Breast epithelium (tissue), 4 donors: ENCODE measurements around the gene YY1. TPM values are rescaled to one million over a fixed set of nuclear protein-coding genes. Genes with fewer than 3 reads are reported as not detected.
A peak's percentile ranks its signal among the peaks of the same experiment; 100 is the strongest.

ENCODE experiments used
- DNase-seq, 2 donors: peaks; one replicate each; pipeline ENCODE4 v3.0.0-alpha.2; 2019; ENCODE audit warnings: low spot score in 2 of 2
- H3K27ac ChIP-seq, 2 donors: fragments of 200-600 bp; sonication (generic) in 1 of 2; one replicate each; pipeline ENCODE4 v1.5.1; 2016 to 2019; ENCODE audit warnings: mild to moderate bottlenecking in 1 of 2
- H3K27me3 ChIP-seq, 2 donors: fragments of 200-600 bp; sonication (generic) in 1 of 2; one replicate each; pipeline versions ENCODE4 v1.5.1 to v1.6.0; 2017 to 2019; ENCODE audit warnings: control low read depth in 1 of 2, mild to moderate bottlenecking in 1 of 2
- H3K36me3 ChIP-seq: fragments of 200-600 bp; one replicate; pipeline ENCODE4 v1.5.1; 2019
- H3K4me1 ChIP-seq, 2 donors: fragments of 200-600 bp; sonication (generic); one replicate each; pipeline ENCODE4 v1.5.1; 2016 to 2019; ENCODE audit warnings: control low read depth in 1 of 2
- H3K4me3 ChIP-seq, 3 donors: fragments of 200-600 bp; sonication (generic); 1 replicate in 2 of 3; 2 replicates in 1 of 3; pipeline ENCODE4 v1.5.1; 2016 to 2019; ENCODE audit warnings: mild to moderate bottlenecking in 3 of 3, moderate library complexity in 2 of 3
- H3K9me3 ChIP-seq, 2 donors: fragments of 200-600 bp; sonication (generic) in 1 of 2; one replicate each; pipeline ENCODE4 v1.5.1; 2016 to 2019; ENCODE audit warnings: control low read depth in 1 of 2
- CTCF ChIP-seq, 3 donors: fragments of 450-650 bp; IDR thresholded peaks; one replicate each; pipeline ENCODE4 v1.5.1; 2016 to 2017; ENCODE audit warnings: antibody characterized with exemption in 3 of 3, mild to moderate bottlenecking in 3 of 3, moderate library complexity in 3 of 3
- POLR2A ChIP-seq: fragments of 450-650 bp; IDR thresholded peaks from one replicate; pipeline ENCODE4 v1.6.1; 2016; ENCODE audit warnings: antibody characterized with exemption, mild to moderate bottlenecking, moderate library complexity
- POLR2AphosphoS5 ChIP-seq, 3 donors: sonication (generic); formaldehyde crosslinking; IDR thresholded peaks; one replicate each; pipeline ENCODE4 v1.6.1; 2017; ENCODE audit warnings: antibody characterized with exemption in 3 of 3
- intact Hi-C: fragments of 100-400 bp; cut with DNase I; formaldehyde crosslinking; loops from one replicate; pipeline ENCODE4 v1.15.1; 2023; ENCODE audit warnings: low total_unique reads
- total RNA-seq, 3 donors: library from RNA; depleted of rRNA; stranded (reverse); fragments of >200 nt; gene quantifications; one replicate each; pipeline ENCODE4 v1.1.0, GENCODE V29; 2016

Gene YY1
- total RNA-seq, 3 donors from 2014 or later = 46.2 to 61.2 (median 50.6) TPM

GRCh38 chr14:100236881-100237280 is 2.1 kb upstream of the YY1 start:
- intact Hi-C loops = no loop called here
- DNase-seq = no peak
- Histone ChIP-seq H3K4me3 (peak overlapping the region in 1 of 3 donors; percentile 90), H3K36me3 (no peaks in the 10 kb centered on the region), H3K27ac (no peak overlapping the region), H3K4me1 (peaks cover 0 to 10% of the 10 kb centered on the region in 2 donors), H3K27me3 (no peaks in the 10 kb centered on the region), H3K9me3 (no peaks in the 10 kb centered on the region)
- TF ChIP-seq POLR2AphosphoS5 (IDR thresholded peaks at IDR 0.05) (no peak), POLR2A (no peak), CTCF (IDR thresholded peaks at IDR 0.05) (no peak)

GRCh38 chr14:100237735-100238418 is 1.1 kb upstream of the YY1 start:
- H3K27ac ChIP-seq = peak overlapping the region; percentile 99 to 100
- H3K27me3 ChIP-seq = no peaks in the 10 kb centered on the region
- H3K9me3 ChIP-seq = no peaks in the 10 kb centered on the region
- H3K4me3 ChIP-seq = peak overlapping the region; percentile 90 to 100 (median 99)
- peak in 1 of 2 donors; percentile 41 for DNase-seq
- no peak for TF ChIP-seq CTCF (IDR thresholded peaks at IDR 0.05)
- TF ChIP-seq POLR2A = no peak
- TF ChIP-seq POLR2AphosphoS5 (IDR thresholded peaks at IDR 0.05) = no peak
- H3K4me1 ChIP-seq = peaks cover 0 to 10% of the 10 kb centered on the region in 2 donors
- H3K36me3 ChIP-seq = no peaks in the 10 kb centered on the region
- intact Hi-C loops = no loop called here

GRCh38 chr14:100239211-100239839 is 381 bp downstream of the YY1 start:
- Histone ChIP-seq H3K36me3 (no peaks in the 10 kb centered on the region), H3K27ac (peak overlapping the region; percentile 99 to 100), H3K27me3 (no peaks in the 10 kb centered on the region), H3K9me3 (no peaks in the 10 kb centered on the region), H3K4me1 (peaks cover 0 to 10% of the 10 kb centered on the region in 2 donors), H3K4me3 (peak overlapping the region; percentile 90 to 100 (median 99))
- TF ChIP-seq POLR2AphosphoS5 (IDR thresholded peaks at IDR 0.05) = peak in 2 of 3 donors; percentile 1 to 7
- no peak for TF ChIP-seq CTCF (IDR thresholded peaks at IDR 0.05)
- intact Hi-C loops = no loop called here
- DNase-seq = peak in 1 of 2 donors; percentile 25

GRCh38 chr14:100239840-100240667 is 1.1 kb downstream of the YY1 start:
- Histone ChIP-seq H3K27ac (peak overlapping the region; percentile 99 to 100), H3K9me3 (no peaks in the 10 kb centered on the region), H3K36me3 (no peaks in the 10 kb centered on the region), H3K27me3 (no peaks in the 10 kb centered on the region), H3K4me3 (peak overlapping the region; percentile 90 to 100 (median 99)), H3K4me1 (peaks cover 0 to 10% of the 10 kb centered on the region in 2 donors)
- intact Hi-C loops = no loop called here
- DNase-seq = peak; percentile 79 to 86
- peak; percentile 49 to 86 (median 56) for TF ChIP-seq CTCF (IDR thresholded peaks at IDR 0.05)
- peak; percentile 70 to 84 (median 70) for TF ChIP-seq POLR2AphosphoS5 (IDR thresholded peaks at IDR 0.05)
- no peak for TF ChIP-seq POLR2A
